IPS-18a (cell line): Measurements from ENCODE around the gene GARIN5A.

Experiments
- H3K27ac ChIP-seq: one replicate; pipeline ENCODE4 v1.5.1; 2013; ENCODE audit warnings: low read length
- H3K27me3 ChIP-seq: one replicate; pipeline ENCODE4 v1.6.1; 2013; ENCODE audit warnings: mild to moderate bottlenecking, low read length; ENCODE audit not compliant: control insufficient read depth, insufficient read depth
- H3K36me3 ChIP-seq: one replicate; pipeline ENCODE4 v1.6.1; 2013; ENCODE audit warnings: low read depth, low read length; ENCODE audit not compliant: control insufficient read depth
- H3K4me1 ChIP-seq: one replicate; pipeline ENCODE4 v1.6.1; 2013; ENCODE audit warnings: low read depth, low read length; ENCODE audit not compliant: control insufficient read depth
- H3K4me3 ChIP-seq: one replicate; pipeline ENCODE4 v1.5.1; 2013; ENCODE audit warnings: low read length
- H3K9ac ChIP-seq: one replicate; pipeline ENCODE4 v1.6.1; 2013; ENCODE audit warnings: mild to moderate bottlenecking, low read length, moderate library complexity
- H3K9me3 ChIP-seq: one replicate; pipeline ENCODE4 v1.6.1; 2013; ENCODE audit warnings: low read depth, low read length; ENCODE audit not compliant: control insufficient read depth

GARIN5A gene

GRCh38 chr19:50505856-50506611, 29.4 kb upstream of the GARIN5A start:
- H3K9ac ChIP-seq = no peak overlapping the region
- no peaks in the 10 kb centered on the region for H3K36me3 ChIP-seq
- no peaks in the 10 kb centered on the region for H3K9me3 ChIP-seq
- no peaks in the 10 kb centered on the region for H3K4me1 ChIP-seq
- H3K27ac ChIP-seq = no peak overlapping the region
- no peak overlapping the region for H3K4me3 ChIP-seq
- H3K27me3 ChIP-seq = peaks cover 24% of the 10 kb centered on the region

GRCh38 chr19:50501568-50502475, 25.2 kb upstream of the GARIN5A start:
- H3K9me3 ChIP-seq = no peaks in the 10 kb centered on the region
- no peaks in the 10 kb centered on the region for H3K36me3 ChIP-seq
- no peak overlapping the region for H3K4me3 ChIP-seq
- peaks cover 43% of the 10 kb centered on the region for H3K27me3 ChIP-seq
- H3K4me1 ChIP-seq = peaks cover 3% of the 10 kb centered on the region
- no peak overlapping the region for H3K9ac ChIP-seq
- H3K27ac ChIP-seq = no peak overlapping the region

GRCh38 chr19:50501186-50501567, 24.5 kb upstream of the GARIN5A start:
- Histone ChIP-seq H3K27ac (no peak overlapping the region), H3K27me3 (peaks cover 48% of the 10 kb centered on the region), H3K9me3 (no peaks in the 10 kb centered on the region), H3K9ac (no peak overlapping the region), H3K36me3 (no peaks in the 10 kb centered on the region), H3K4me3 (no peak overlapping the region), H3K4me1 (peaks cover 3% of the 10 kb centered on the region)

- Histone ChIP-seq H3K36me3 (no peaks in the 10 kb centered on the region), H3K27ac (no peak overlapping the region), H3K9me3 (no peaks in the 10 kb centered on the region), H3K4me3 (no peak overlapping the region), H3K9ac (no peak overlapping the region), H3K27me3 (peaks cover 52% of the 10 kb centered on the region), H3K4me1 (peaks cover 3% of the 10 kb centered on the region)
Measured at GRCh38 chr19:50500753-50501151, 24.1 kb upstream of the GARIN5A start.

DNA sequence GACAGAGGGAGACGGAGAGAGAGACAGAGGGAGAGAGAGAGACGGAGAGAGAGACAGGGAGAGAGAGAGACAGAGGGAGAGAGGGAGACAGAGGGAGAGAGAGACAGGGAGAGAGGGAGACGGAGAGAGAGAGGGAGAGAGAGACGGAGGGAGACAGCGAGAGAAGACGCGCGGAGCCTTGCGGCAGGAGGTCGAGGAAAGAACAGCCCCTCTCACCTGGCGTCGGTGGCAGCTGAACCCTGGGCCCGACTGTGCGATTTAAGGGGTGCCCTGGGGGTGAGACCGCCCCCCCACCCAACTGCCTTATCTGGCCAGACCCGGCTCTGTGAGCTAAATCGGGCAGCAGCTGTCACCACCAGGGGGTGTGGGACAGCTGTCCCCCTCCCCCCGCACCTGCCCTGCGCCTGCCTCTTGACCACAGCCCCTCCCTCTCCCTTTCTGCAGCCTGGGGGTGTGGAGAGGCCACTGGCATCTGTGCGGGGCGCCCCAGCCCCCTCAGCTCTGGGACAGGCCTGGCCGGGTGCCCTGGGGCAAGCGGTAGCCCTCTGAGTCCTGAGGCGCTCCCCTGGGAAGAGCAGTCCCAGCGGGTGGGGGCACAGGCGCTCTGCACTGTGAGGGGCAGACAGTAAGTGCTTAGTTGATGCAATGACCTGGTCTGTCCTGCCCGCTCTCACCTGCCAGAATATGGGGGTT, 23.6 kb upstream of the GARIN5A start:
- H3K27me3 ChIP-seq = peaks cover 55% of the 10 kb centered on the region

DNA sequence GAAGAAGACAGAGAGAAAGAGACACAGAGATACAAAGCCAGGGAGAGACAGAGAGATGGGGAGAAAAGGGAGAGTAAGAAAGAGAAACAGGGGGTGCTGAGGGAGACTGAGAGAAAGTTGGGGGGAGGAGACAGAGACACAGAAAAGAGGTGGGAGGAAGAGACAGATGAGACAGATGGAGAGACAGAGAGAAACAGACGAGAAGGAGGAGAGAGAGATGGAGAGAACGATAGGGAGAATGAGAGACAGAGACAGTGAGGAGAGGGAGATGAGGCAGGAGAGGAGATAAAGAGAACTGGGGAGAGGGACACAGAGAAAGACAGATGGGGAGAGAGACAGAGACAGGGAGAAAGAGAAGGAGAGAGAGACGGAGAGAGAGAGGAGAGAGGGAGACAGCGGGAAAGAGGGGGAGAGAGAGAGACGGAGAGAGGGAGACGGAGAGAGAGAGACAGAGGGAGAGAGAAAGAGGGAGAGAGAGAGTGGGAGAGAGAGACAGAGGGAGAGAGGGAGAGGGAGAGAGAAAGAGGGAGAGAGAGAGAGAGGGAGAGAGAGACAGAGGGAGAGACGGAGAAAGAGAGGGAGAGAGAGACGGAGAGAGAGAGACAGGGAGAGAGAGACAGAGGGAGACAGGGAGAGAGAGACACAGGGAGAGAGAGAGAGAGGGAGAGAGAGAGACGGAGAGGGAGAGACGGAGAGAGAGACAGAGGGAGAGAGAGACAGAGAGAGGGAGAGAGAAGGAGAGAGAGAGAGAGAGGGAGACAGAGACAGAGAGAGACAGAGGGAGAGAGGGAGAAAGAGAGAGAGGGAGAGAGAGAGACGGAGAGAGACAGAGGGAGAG, 21.8 kb upstream of the GARIN5A start:
- Histone ChIP-seq H3K4me3 (no peak overlapping the region), H3K9me3 (no peaks in the 10 kb centered on the region), H3K4me1 (peaks cover 3% of the 10 kb centered on the region), H3K27ac (no peak overlapping the region), H3K27me3 (peaks cover 73% of the 10 kb centered on the region), H3K9ac (no peak overlapping the region), H3K36me3 (no peaks in the 10 kb centered on the region)

More for the DNA sequence above, 23.6 kb upstream of the GARIN5A start:
- no peaks in the 10 kb centered on the region for H3K36me3 ChIP-seq
- H3K27ac ChIP-seq = no peak overlapping the region
- H3K9me3 ChIP-seq = no peaks in the 10 kb centered on the region
- no peak overlapping the region for H3K9ac ChIP-seq
- H3K4me3 ChIP-seq = no peak overlapping the region
- peaks cover 3% of the 10 kb centered on the region for H3K4me1 ChIP-seq

DNA sequence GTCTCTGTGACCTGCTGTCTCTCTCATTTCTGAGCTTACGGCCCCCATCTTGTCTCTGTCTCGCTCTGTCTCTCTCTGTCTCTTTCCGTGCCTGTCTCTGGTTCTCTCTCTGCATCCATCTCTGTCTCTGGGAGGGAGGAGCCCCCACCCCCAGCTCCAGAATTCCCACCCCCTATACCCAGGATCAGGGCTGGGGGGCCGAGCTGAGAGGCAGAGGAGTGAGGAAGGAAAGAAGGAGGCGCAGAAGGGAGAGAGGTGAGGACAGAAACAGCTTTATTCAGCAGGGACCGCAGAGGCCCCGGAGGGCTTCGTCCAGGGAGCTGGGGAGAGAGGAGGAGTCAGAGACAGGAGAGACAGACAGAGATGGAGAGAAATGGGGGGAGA, 20.4 kb upstream of the GARIN5A start:
- H3K9ac ChIP-seq = no peak overlapping the region
- H3K36me3 ChIP-seq = no peaks in the 10 kb centered on the region
- H3K4me1 ChIP-seq = peaks cover 3% of the 10 kb centered on the region
- H3K27me3 ChIP-seq = peaks cover 87% of the 10 kb centered on the region
- H3K4me3 ChIP-seq = no peak overlapping the region
- H3K27ac ChIP-seq = no peak overlapping the region
- H3K9me3 ChIP-seq = no peaks in the 10 kb centered on the region

GRCh38 chr19:50496189-50497021, 19.8 kb upstream of the GARIN5A start:
- H3K9me3 ChIP-seq = no peaks in the 10 kb centered on the region
- no peaks in the 10 kb centered on the region for H3K36me3 ChIP-seq
- H3K4me1 ChIP-seq = peaks cover 3% of the 10 kb centered on the region
- no peak overlapping the region for H3K9ac ChIP-seq
- peaks cover 93% of the 10 kb centered on the region for H3K27me3 ChIP-seq
- no peak overlapping the region for H3K4me3 ChIP-seq
- no peak overlapping the region for H3K27ac ChIP-seq

GRCh38 chr19:50495020-50495531, 18.4 kb upstream of the GARIN5A start:
- H3K9ac ChIP-seq = no peak overlapping the region
- no peaks in the 10 kb centered on the region for H3K36me3 ChIP-seq
- H3K4me3 ChIP-seq = no peak overlapping the region
- no peaks in the 10 kb centered on the region for H3K9me3 ChIP-seq
- H3K27ac ChIP-seq = no peak overlapping the region
- H3K27me3 ChIP-seq = peaks cover 95% of the 10 kb centered on the region
- H3K4me1 ChIP-seq = no peaks in the 10 kb centered on the region
